HG03439 (cell line): ENCODE data around the gene CCDC158.
"Not testable (repeated sequence)": the region's sequence is repeated elsewhere in the genome, so short reads cannot be mapped to it uniquely, and the experiment has no call there.

Experiments
- ATAC-seq: cut with Tn5 transposase; IDR thresholded peaks from one replicate; pipeline ENCODE4 v1.9.1; 2021; ENCODE audit warnings: mild to moderate bottlenecking, moderate library complexity; ENCODE audit not compliant: unreplicated experiment

CCDC158 gene

GRCh38 chr4:76373919-76374552, 46.9 kb downstream of the CCDC158 start:
- no peak for ATAC-seq

GRCh38 chr4:76366737-76367136, 54.2 kb downstream of the CCDC158 start:
- ATAC-seq: no peak

- no peak for ATAC-seq
Measured at GRCh38 chr4:76365636-76366035, 55.3 kb downstream of the CCDC158 start.

- no peak for ATAC-seq
Measured at GRCh38 chr4:76364763-76365162, 56.2 kb downstream of the CCDC158 start.

- no peak for ATAC-seq
Measured at GRCh38 chr4:76363556-76364290, 57.2 kb downstream of the CCDC158 start.

- ATAC-seq: no peak
Measured at GRCh38 chr4:76361689-76362412, 59.1 kb downstream of the CCDC158 start.

- not testable (repeated sequence) for ATAC-seq
Measured at GRCh38 chr4:76359881-76360466, 61.0 kb downstream of the CCDC158 start.

GRCh38 chr4:76357981-76358380, 63.0 kb downstream of the CCDC158 start:
- ATAC-seq: no peak

- no peak for ATAC-seq
Measured at GRCh38 chr4:76354517-76355473, 66.1 kb downstream of the CCDC158 start.

GRCh38 chr4:76342803-76343202, 78.1 kb downstream of the CCDC158 start:
- no peak for ATAC-seq

- no peak for ATAC-seq
Measured at GRCh38 chr4:76342191-76342590, 78.8 kb downstream of the CCDC158 start.

- ATAC-seq: no peak
Measured at GRCh38 chr4:76341063-76341462, 79.9 kb downstream of the CCDC158 start.

GRCh38 chr4:76339364-76339763, 81.6 kb downstream of the CCDC158 start:
- no peak for ATAC-seq

GRCh38 chr4:76334885-76335284, 86.1 kb downstream of the CCDC158 start:
- ATAC-seq: no peak

GRCh38 chr4:76326515-76326914, 94.4 kb downstream of the CCDC158 start:
- no peak for ATAC-seq

GRCh38 chr4:76325072-76325471, 95.9 kb downstream of the CCDC158 start:
- ATAC-seq: no peak

GRCh38 chr4:76322236-76322635, 98.7 kb downstream of the CCDC158 start:
- ATAC-seq: no peak

- no peak for ATAC-seq
Measured at GRCh38 chr4:76316131-76316530, 104.8 kb downstream of the CCDC158 start.

GRCh38 chr4:76315267-76315918, 105.5 kb downstream of the CCDC158 start:
- ATAC-seq: no peak

GRCh38 chr4:76313547-76313946, 107.4 kb downstream of the CCDC158 start:
- ATAC-seq: no peak
